ENCODE data around the gene CEP112.
A peak's percentile ranks its signal among the peaks of the same experiment; 100 is the strongest.

CEP112 gene

DNA sequence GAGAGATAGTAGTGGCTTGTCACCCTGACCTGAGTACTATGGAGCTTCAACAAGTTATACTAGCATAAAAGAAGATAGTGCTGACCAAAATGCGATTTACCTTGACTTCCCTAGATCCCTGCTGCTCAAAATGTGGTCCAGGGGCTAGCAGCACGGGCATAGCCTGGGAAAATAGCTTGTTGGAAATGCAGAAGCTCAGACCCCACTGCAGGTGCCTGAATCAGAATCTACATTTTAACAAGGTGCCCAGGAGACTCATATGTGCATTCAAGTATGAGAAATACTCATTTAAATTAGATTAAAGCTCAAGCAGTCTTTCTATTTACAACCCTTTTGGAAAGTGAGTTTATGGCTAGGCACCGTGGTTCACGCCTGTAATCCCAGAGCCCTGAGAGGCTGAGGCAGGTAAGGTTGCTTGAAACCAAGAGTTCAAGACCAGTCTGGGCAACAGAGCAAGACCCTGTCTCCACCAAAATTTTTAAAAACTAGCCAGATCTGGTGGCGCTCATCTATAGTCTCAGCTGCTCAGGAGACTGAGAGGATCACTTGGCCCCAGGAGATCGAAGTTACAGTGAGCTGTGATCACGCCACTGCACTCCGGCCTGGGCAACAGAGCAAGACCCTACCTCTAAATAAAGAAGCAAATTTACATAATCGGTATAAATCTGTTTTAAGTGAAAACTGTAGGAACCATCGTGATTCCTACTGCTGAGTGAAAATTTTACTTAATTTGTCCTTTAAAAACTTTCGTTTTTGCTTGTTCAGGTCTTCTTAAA lies 30.0 kb upstream of the CEP112 start:
- no peaks in the 10 kb centered on the region for H3K9me3 ChIP-seq (ENCODE audit: low read length)
- H3K27me3 ChIP-seq (ENCODE audit: insufficient read depth, low read length) = no peaks in the 10 kb centered on the region
- no peaks in the 10 kb centered on the region for H3K4me1 ChIP-seq (ENCODE audit: insufficient read depth, low read length)
- no peak overlapping the region for H3K4me3 ChIP-seq (ENCODE audit: low read length)
- H3K36me3 ChIP-seq (ENCODE audit: insufficient read depth, low read length) = no peaks in the 10 kb centered on the region
- no peak overlapping the region for H2AFZ ChIP-seq (ENCODE audit: low read depth, low read length)

DNA sequence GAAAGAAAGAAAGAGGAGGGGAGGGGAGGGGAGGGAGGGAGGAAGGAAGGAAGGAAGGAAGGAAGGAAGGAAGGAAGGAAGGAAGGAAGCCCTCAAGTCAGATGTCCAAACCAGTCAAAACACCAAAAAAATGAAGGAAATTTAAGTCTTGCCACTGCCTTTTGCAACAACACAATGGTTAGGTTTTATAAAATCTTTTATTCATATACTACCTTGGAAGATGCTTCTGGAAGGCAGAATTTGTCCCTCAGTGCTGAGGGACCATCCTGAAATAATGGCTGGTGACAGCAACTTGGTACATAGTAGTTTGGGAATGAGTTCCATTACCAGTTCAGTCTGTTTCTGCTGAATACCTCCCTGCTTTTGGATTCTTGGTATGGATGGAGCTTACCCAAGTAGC lies 29.4 kb upstream of the CEP112 start:
- Histone ChIP-seq H3K4me1 (ENCODE audit: insufficient read depth, low read length) (no peaks in the 10 kb centered on the region), H3K9me3 (ENCODE audit: low read length) (no peaks in the 10 kb centered on the region), H3K27me3 (ENCODE audit: insufficient read depth, low read length) (no peaks in the 10 kb centered on the region), H3K36me3 (ENCODE audit: insufficient read depth, low read length) (no peaks in the 10 kb centered on the region), H3K4me3 (ENCODE audit: low read length) (no peak overlapping the region), H2AFZ (ENCODE audit: low read depth, low read length) (no peak overlapping the region)

DNA sequence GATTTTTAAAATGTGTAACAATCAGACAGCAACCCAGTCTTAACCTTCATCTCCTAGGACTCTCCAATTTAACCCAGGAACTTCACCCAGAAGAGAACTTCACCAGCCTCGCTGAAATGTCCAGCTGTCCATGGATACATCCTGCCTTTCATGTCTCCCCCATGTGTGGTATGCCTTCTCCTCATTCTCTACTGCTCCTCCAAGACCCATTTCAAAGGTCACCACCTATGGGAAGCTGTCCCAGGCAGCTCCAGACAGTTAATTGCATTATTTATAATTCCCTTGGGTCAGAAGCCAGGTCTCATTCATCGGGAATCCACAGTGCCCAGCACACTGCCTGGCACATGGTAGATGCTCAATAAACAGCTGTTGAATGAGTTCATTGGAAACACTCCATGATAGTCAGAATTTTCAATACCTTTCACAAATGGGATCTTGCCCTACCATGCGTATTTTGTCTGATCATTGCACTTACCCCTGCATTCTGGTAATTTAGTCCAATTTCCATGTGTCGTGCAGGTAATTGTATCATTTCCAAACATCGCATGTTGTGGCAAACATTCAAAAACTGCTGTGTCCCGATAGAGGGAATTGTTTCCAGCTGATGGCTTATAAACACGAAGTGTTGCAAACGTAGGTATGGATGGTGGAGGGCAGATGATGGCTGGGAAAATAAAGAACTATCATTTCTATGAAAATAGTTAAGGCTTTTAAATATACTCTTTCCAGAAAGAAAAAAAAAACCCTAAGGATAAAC lies 28.3 kb upstream of the CEP112 start:
- H3K36me3 ChIP-seq (ENCODE audit: insufficient read depth, low read length) = no peaks in the 10 kb centered on the region
- H3K9me3 ChIP-seq (ENCODE audit: low read length) = peaks cover 2% of the 10 kb centered on the region
- no peaks in the 10 kb centered on the region for H3K27me3 ChIP-seq (ENCODE audit: insufficient read depth, low read length)
- no peak overlapping the region for H2AFZ ChIP-seq (ENCODE audit: low read depth, low read length)
- H3K4me3 ChIP-seq (ENCODE audit: low read length) = no peak overlapping the region
- no peaks in the 10 kb centered on the region for H3K4me1 ChIP-seq (ENCODE audit: insufficient read depth, low read length)

DNA sequence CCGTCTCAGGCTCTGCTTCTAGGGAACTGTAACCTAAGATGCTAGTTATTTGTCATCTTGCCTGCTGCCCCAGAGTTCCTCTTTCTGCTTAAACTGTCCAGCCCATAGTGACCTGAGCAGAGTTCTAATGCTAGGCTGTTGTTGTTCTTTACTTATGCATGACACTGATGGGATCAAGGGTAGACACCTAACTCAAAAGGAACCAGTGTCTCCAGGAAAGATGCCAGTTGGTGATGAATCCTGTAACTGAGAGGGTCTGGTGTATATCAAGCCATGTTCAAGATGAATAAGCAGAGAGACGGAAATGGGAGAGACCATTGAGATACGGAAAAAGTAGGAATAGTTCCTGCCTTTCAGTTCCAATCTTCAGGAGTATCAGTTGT lies 23.6 kb upstream of the CEP112 start:
- H3K4me3 ChIP-seq (ENCODE audit: low read length) = no peak overlapping the region
- H3K4me1 ChIP-seq (ENCODE audit: insufficient read depth, low read length) = no peaks in the 10 kb centered on the region
- no peaks in the 10 kb centered on the region for H3K36me3 ChIP-seq (ENCODE audit: insufficient read depth, low read length)
- H2AFZ ChIP-seq (ENCODE audit: low read depth, low read length) = no peak overlapping the region
- H3K27me3 ChIP-seq (ENCODE audit: insufficient read depth, low read length) = no peaks in the 10 kb centered on the region
- H3K9me3 ChIP-seq (ENCODE audit: low read length) = peaks cover 2% of the 10 kb centered on the region

DNA sequence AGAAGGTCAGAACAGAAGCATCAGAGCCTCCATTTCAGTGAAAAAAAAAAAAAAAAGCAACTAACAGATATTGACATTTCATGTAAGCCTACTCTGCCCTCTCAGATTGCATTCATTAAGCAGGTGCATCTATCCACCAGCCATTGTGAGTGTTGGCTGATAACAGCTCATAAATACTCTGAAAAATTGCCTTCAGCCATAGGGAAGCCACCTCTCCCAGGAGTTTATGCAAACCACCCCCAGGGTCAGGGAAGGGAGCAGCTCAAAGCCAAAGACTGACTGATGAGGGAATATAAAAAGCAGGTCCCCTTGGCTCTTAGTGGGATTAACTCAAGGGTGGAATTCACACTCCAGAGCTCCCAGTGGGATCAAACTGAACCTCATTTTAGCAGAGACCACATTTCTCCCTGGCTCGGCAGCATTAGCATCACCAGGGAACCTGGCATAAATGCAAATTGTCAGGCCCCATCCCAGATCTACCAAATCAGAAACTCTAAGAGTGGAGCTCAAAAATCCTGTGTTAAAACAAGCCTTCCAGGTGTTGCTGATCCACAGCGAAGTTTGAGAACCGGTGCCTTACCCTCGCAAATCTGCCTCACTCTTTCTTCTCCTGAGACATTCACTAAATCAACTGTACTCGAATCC lies 23.1 kb upstream of the CEP112 start:
- Histone ChIP-seq H3K4me1 (ENCODE audit: insufficient read depth, low read length) (no peaks in the 10 kb centered on the region), H2AFZ (ENCODE audit: low read depth, low read length) (no peak overlapping the region), H3K4me3 (ENCODE audit: low read length) (no peak overlapping the region), H3K27me3 (ENCODE audit: insufficient read depth, low read length) (no peaks in the 10 kb centered on the region), H3K36me3 (ENCODE audit: insufficient read depth, low read length) (no peaks in the 10 kb centered on the region), H3K9me3 (ENCODE audit: low read length) (peaks cover 2% of the 10 kb centered on the region)

DNA sequence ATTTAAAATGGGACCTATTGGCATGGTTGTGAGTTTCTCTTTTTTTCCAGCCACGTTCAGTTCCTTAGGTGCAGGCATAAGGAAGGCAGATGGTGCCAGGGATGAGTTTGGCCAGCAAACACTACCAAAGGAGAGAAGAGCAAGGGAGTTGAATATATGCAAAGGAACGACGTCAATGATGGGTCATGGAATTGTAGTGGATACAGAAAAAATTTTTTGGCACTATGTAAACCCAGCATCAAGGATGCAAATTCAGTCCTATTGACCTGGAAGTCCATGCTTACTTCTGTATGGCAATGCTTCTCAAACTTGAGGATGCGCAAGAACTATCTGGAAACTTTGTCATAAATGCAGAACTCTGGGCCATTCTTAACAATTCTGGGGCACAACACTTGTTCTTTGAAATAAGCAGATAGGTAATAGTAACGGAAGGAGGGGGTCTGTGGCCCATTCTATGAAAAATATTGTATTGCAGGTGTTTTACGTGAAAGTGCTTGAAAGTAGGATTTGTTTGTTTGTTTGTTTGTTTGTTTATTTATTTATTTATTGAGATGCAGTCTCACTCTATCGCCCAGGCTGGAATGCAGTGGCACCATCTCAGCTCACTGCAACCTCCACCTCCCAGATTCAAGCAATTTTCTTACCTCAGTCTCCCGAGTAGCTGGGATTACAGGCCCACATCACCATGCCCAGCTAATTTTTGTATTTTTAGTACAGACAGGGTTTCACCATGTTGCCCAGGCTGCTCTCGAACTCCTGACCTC lies 19.3 kb upstream of the CEP112 start:
- no peaks in the 10 kb centered on the region for H3K36me3 ChIP-seq (ENCODE audit: insufficient read depth, low read length)
- no peaks in the 10 kb centered on the region for H3K4me1 ChIP-seq (ENCODE audit: insufficient read depth, low read length)
- peaks cover 2% of the 10 kb centered on the region for H3K9me3 ChIP-seq (ENCODE audit: low read length)
- no peak overlapping the region for H3K4me3 ChIP-seq (ENCODE audit: low read length)
- no peak overlapping the region for H2AFZ ChIP-seq (ENCODE audit: low read depth, low read length)
- no peaks in the 10 kb centered on the region for H3K27me3 ChIP-seq (ENCODE audit: insufficient read depth, low read length)

DNA sequence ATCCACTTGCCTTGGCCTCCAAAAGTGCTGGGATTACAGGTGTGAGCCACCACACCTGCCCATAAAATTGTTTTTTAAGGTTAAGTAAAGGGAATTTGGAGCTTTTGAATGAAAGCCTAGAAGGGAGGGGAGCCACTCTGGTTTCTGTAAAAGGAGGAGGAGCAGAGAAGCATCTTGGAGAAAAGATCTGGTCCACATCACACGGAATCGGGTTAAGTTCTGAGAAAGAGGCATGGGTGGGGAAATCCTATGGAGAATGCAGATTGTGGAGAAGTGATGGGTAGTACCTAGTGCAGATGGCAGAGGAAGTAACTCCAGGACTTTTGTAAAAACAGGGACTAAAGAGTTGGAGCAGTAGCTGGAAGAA lies 18.3 kb upstream of the CEP112 start:
- no peaks in the 10 kb centered on the region for H3K4me1 ChIP-seq (ENCODE audit: insufficient read depth, low read length)
- no peaks in the 10 kb centered on the region for H3K36me3 ChIP-seq (ENCODE audit: insufficient read depth, low read length)
- no peak overlapping the region for H2AFZ ChIP-seq (ENCODE audit: low read depth, low read length)
- H3K4me3 ChIP-seq (ENCODE audit: low read length) = no peak overlapping the region
- H3K9me3 ChIP-seq (ENCODE audit: low read length) = no peaks in the 10 kb centered on the region
- H3K27me3 ChIP-seq (ENCODE audit: insufficient read depth, low read length) = no peaks in the 10 kb centered on the region

DNA sequence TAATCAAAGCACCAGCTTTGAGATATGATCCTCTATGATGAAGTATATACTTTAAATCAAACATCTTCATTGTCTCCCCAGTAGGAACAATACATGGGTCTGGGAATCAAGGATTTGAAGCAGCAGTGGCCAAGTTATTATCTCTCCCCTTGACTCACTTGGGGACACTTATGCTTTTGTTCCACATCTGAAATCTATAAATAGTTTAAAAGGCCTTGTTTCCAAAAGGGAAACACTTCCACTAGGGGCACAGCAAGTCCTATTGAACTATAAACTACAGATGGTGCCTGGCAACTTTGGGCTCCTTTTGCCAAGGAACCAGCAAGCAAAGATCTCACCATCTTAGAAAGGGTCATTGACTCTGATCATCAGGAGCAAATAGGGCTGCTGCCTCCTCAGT lies 16.0 kb upstream of the CEP112 start:
- no peaks in the 10 kb centered on the region for H3K36me3 ChIP-seq (ENCODE audit: insufficient read depth, low read length)
- H3K27me3 ChIP-seq (ENCODE audit: insufficient read depth, low read length) = no peaks in the 10 kb centered on the region
- no peaks in the 10 kb centered on the region for H3K4me1 ChIP-seq (ENCODE audit: insufficient read depth, low read length)
- no peak overlapping the region for H2AFZ ChIP-seq (ENCODE audit: low read depth, low read length)
- no peak overlapping the region for H3K4me3 ChIP-seq (ENCODE audit: low read length)
- H3K9me3 ChIP-seq (ENCODE audit: low read length) = peaks cover 4% of the 10 kb centered on the region

DNA sequence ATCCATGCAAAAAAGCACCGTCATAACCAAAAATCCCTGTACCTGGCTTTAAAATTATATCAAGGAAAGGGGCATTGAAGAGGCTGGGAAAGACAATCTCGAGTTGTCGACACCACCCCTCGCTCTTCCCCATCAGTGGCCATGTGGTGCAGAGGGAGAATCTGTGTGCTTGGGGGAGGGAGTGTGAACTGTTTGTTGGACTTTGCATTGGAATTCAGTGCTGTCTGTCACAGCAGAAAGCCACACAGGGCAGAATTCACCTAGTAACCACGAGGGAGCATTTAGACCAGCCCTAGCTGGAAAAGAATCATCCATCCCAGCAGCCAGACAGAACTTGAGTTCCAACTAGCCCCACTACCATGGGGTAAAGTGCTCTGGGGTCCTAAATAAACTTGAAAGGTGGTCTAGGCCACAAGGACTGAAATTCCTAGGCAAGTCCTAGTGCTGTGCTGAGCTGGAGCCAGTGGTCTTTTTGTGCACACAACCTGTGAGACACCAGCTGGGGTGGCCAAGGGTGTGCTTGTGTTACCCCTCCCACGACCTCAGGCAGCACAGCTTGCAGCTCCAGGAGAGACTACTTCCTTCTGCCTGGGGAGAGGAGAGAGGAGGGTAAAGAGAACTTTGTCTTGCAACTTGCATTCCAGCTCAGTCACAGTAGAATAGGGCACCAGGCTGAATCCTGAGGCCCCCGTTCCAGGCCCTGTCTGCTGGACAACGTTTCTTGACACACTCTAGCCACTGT lies 11.5 kb upstream of the CEP112 start:
- Histone ChIP-seq H3K27me3 (ENCODE audit: insufficient read depth, low read length) (no peaks in the 10 kb centered on the region), H3K4me1 (ENCODE audit: insufficient read depth, low read length) (peaks cover 5% of the 10 kb centered on the region), H3K9me3 (ENCODE audit: low read length) (peaks cover 4% of the 10 kb centered on the region), H3K4me3 (ENCODE audit: low read length) (no peak overlapping the region), H2AFZ (ENCODE audit: low read depth, low read length) (no peak overlapping the region), H3K36me3 (ENCODE audit: insufficient read depth, low read length) (no peaks in the 10 kb centered on the region)

DNA sequence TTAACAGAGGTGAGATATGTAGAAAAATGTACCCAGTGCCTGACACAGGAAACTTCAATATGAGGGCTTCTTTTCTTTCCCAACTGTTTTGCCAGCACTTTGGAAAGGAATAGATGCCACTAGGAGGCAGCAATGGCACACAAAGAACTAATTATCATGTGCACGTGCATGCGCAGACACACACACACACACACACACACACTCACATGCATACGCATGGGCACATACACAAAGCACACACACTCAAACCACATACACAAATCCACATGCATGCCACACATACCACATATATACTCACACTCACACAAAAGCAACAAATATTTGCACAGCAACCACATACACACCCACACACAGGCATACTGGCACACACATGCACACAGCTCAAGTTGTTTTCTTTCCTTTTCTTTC lies 8.8 kb upstream of the CEP112 start:
- H3K4me1 ChIP-seq (ENCODE audit: insufficient read depth, low read length) = peaks cover 5% of the 10 kb centered on the region
- no peaks in the 10 kb centered on the region for H3K36me3 ChIP-seq (ENCODE audit: insufficient read depth, low read length)
- H3K9me3 ChIP-seq (ENCODE audit: low read length) = peaks cover 4% of the 10 kb centered on the region
- H3K27me3 ChIP-seq (ENCODE audit: insufficient read depth, low read length) = no peaks in the 10 kb centered on the region
- H3K4me3 ChIP-seq (ENCODE audit: low read length) = no peak overlapping the region
- peak overlapping the region; percentile 71 for H2AFZ ChIP-seq (ENCODE audit: low read depth, low read length)

DNA sequence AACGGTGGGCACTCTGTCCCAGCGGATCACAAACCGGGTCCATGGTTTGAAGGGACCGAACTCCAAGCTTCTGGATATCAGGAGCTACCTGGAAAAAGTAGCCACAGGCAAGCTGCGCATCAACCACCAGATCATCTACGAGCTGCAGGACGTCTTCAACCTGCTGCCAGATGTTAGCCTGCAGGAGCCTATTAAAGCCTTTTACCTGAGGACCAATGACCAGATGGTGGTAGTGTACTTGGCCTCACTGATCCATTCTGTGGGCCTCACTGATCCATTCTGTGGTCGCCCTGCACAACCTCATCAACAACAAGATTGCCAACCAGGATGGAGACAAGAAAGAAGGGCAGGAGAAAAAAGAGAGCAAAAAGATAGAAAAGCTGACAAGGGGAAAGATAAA lies 6.3 kb upstream of the CEP112 start:
- no peaks in the 10 kb centered on the region for H3K36me3 ChIP-seq (ENCODE audit: insufficient read depth, low read length)
- no peaks in the 10 kb centered on the region for H3K9me3 ChIP-seq (ENCODE audit: low read length)
- peaks cover 5% of the 10 kb centered on the region for H3K4me1 ChIP-seq (ENCODE audit: insufficient read depth, low read length)
- H2AFZ ChIP-seq (ENCODE audit: low read depth, low read length) = no peak overlapping the region
- no peak overlapping the region for H3K4me3 ChIP-seq (ENCODE audit: low read length)
- H3K27me3 ChIP-seq (ENCODE audit: insufficient read depth, low read length) = no peaks in the 10 kb centered on the region

DNA sequence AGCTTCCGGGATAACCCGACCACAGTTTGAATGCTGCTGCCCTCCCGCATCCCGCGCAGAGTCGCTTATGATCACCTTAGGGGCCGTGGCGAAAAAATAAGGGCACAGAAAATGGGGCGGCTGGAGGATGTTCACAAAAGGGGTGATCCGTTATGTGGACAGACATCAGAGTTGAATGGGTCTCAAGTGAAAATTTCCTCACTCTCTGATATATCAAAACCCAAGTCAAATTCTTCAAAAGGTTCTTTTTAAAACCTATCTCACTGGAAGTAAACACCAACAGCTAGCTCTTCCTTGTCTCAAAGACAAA lies 400 bp upstream of the CEP112 start:
- peak overlapping the region; percentile 90 for H3K4me3 ChIP-seq (ENCODE audit: low read length)
- H3K36me3 ChIP-seq (ENCODE audit: insufficient read depth, low read length) = no peaks in the 10 kb centered on the region
- H2AFZ ChIP-seq (ENCODE audit: low read depth, low read length) = peak overlapping the region; percentile 99
- H3K4me1 ChIP-seq (ENCODE audit: insufficient read depth, low read length) = peaks cover 19% of the 10 kb centered on the region
- no peaks in the 10 kb centered on the region for H3K9me3 ChIP-seq (ENCODE audit: low read length)
- H3K27me3 ChIP-seq (ENCODE audit: insufficient read depth, low read length) = no peaks in the 10 kb centered on the region
